GM13977 (cell line): ENCODE measurements around the gene FRAS1.
"Not testable (repeated sequence)": the region's sequence is repeated elsewhere in the genome, so short reads cannot be mapped to it uniquely, and the experiment has no call there.

Source experiments
- DNase-seq: peaks from one replicate; pipeline ENCODE4 v3.0.0; 2012; ENCODE audit warnings: low spot score
- in situ Hi-C: fragments of 300-500 bp; cut with MboI; formaldehyde crosslinking; loops from one replicate; pipeline ENCODE4 v1.12.0; 2022; ENCODE audit warnings: low sequenced_read_pairs, low pct_unique_long_range_greater_than_20kb, mixed read lengths, inconsistent platforms; ENCODE audit not compliant: unreplicated experiment
- TF ChIP-seq, protein P1 (sequence below): IDR thresholded peaks from 2 replicates; pipeline ENCODE4 v1.5.1; 2012; ENCODE audit warnings: mild to moderate bottlenecking, control low read depth; ENCODE audit not compliant: insufficient read depth; ENCODE audit errors: extremely low read depth, missing control alignments

The FRAS1 gene

DNA sequence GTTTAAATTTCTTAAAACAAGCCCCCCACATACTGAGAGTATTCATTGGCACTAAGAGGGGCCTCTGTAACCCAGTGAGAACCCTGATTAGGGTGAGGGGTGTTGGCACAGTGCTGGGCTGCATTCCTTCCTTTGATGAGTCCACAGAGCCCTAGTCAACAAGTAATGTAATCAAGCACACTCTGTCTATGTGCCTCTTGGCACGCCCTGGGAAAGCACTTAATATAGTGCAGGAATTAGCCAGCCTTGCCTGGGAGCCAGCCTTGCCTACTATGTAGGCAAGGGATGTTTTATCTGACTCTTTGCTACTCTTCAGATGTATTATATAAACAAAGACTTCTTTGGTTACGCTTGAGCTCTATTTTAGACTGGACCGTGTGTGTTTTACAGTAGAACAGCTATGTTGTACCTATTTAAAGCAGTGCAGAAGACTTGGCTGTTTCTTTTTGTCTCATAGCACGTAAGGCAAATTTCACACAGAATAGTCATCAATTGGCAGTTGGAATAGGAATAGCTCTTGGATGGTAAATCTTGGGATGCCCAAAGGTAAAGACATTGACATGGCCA is 64.3 kb downstream of the FRAS1 start:
- no peak for DNase-seq

DNA sequence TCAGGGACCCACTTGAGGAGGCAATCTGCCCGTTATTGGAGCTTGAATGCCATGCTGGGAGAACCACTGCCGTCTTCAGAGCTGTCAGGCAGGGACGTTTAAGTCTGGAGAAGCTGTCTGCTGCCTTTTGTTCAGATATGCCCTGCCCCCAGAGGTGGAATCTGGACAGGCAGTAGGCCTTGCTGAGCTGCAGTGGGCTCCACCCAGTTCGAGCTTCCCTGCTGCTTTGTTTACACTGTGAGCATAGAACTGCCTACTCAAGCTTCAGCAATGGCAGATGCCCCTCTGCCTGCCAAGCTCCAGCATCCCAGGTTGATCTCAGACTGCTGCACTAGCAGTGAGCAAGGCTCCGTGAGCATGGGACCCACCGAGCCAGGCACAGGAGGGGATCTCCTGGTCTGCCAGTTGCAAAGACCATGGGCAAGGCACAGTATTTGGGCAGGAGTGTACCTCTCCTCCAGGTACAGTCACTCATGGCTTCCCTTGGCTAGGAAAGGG is 68.8 kb downstream of the FRAS1 start:
- in situ Hi-C loops, DNase-seq: not testable (repeated sequence)

More for the DNA sequence above, 64.3 kb downstream of the FRAS1 start:
- in situ Hi-C loops: no loop called here
- TF ChIP-seq, protein P1, sequence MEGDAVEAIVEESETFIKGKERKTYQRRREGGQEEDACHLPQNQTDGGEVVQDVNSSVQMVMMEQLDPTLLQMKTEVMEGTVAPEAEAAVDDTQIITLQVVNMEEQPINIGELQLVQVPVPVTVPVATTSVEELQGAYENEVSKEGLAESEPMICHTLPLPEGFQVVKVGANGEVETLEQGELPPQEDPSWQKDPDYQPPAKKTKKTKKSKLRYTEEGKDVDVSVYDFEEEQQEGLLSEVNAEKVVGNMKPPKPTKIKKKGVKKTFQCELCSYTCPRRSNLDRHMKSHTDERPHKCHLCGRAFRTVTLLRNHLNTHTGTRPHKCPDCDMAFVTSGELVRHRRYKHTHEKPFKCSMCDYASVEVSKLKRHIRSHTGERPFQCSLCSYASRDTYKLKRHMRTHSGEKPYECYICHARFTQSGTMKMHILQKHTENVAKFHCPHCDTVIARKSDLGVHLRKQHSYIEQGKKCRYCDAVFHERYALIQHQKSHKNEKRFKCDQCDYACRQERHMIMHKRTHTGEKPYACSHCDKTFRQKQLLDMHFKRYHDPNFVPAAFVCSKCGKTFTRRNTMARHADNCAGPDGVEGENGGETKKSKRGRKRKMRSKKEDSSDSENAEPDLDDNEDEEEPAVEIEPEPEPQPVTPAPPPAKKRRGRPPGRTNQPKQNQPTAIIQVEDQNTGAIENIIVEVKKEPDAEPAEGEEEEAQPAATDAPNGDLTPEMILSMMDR: no peak

GRCh38 chr4:78129383-78130108 is 72.4 kb downstream of the FRAS1 start:
- in situ Hi-C loops: no loop called here
- TF ChIP-seq, protein P1: no peak
- DNase-seq: no peak

DNA sequence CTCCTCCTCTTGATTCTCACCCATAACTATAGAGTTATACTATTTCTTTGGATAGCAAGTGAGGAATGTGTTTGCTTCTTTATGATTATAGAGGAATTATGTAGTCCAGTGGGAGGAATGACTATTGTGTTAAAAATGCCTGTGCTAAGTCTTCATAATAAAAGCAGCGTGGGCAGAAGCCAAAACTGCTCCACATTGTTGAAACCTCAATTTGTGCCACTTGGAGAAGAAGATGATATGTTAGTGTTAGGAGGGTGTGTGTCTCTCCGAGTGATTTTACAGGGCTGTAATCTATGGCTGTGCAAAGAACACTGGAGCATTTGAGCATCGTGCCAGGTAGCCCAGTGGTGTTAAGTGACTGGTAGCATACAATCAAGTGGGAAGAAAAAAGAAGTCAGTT is 74.3 kb downstream of the FRAS1 start:
- TF ChIP-seq, protein P1: no peak
- in situ Hi-C loops: no loop called here
- DNase-seq: no peak

GRCh38 chr4:78136109-78137081 is 79.3 kb downstream of the FRAS1 start:
- in situ Hi-C loops: no loop called here
- DNase-seq: no peak

GRCh38 chr4:78137532-78137931 is 80.4 kb downstream of the FRAS1 start:
- no peak for DNase-seq
- in situ Hi-C loops: no loop called here

More at GRCh38 chr4:78136109-78137081, 79.3 kb downstream of the FRAS1 start:
- TF ChIP-seq, protein P1: no peak

More at GRCh38 chr4:78137532-78137931, 80.4 kb downstream of the FRAS1 start:
- TF ChIP-seq, protein P1: no peak
